Measurements from ENCODE around the gene DERL3. TPM values are rescaled to one million over a fixed set of nuclear protein-coding genes. Genes with fewer than 3 reads are reported as not detected.

The DERL3 gene
- total RNA-seq, 2 experiments from 2014 or later: 0.66 to 0.98 TPM

GRCh38 chr22:23812378-23812777 lies 26.4 kb downstream of the DERL3 start:
- Mint-ChIP-seq H3K36me3 (ENCODE audit: low read depth) (peaks cover 50% of the 10 kb centered on the region), H3K27me3 (no peaks in the 10 kb centered on the region), H3K27ac (no peak overlapping the region), H3K4me1 (ENCODE audit: low read depth) (no peaks in the 10 kb centered on the region), H3K9me3 (no peaks in the 10 kb centered on the region), H3K4me3 (no peak overlapping the region)
- ATAC-seq (ENCODE audit: poor library complexity) (no peak), DNase-seq (no peak)
- intact Hi-C loops (cut with DNase I, micrococcal nuclease): no loop called here
- no peaks in the 10 kb centered on the region for H3K9me3 ChIP-seq (ENCODE audit: control insufficient read depth in 1 of 2, insufficient read depth in 1 of 2, low read length in 2 of 2)
- no peak for TF ChIP-seq CTCF (IDR thresholded peaks at IDR 0.05)
- CTCF ChIA-PET: no interaction called here
- no peaks in the 10 kb centered on the region for H3K4me1 ChIP-seq (ENCODE audit: insufficient read depth, low read length)
- H3K27ac ChIP-seq (ENCODE audit: low read depth in 1 of 2, low read length in 2 of 2): no peak overlapping the region
- H3K27me3 ChIP-seq (ENCODE audit: control insufficient read depth in 1 of 2, insufficient read depth in 2 of 2, low read length in 2 of 2): no peaks in the 10 kb centered on the region
- no peak overlapping the region for H3K4me3 ChIP-seq (ENCODE audit: low read length)
- POLR2A ChIA-PET: interaction anchor here (0.6 kb wide), 1 partner anchor 9 kb away, joined by 3 read pairs; no protein-coding TSS in a partner anchor
- peaks cover 27% of the 10 kb centered on the region for H3K36me3 ChIP-seq (ENCODE audit: insufficient read depth, low read length)

- peaks cover 70% of the 10 kb centered on the region for H3K36me3 Mint-ChIP-seq (ENCODE audit: low read depth)
Observed at GRCh38 chr22:23806837-23807236, 32.0 kb downstream of the DERL3 start.

GRCh38 chr22:23804781-23805291 lies 34.0 kb downstream of the DERL3 start:
- no peak overlapping the region for H3K4me3 ChIP-seq (ENCODE audit: low read length)
- CTCF ChIA-PET: interaction anchor here (0.6 kb wide), 1 partner anchor 52 kb away, joined by 3 read pairs; the partner anchor contains the start of gene SLC2A11
- intact Hi-C loops (cut with DNase I, micrococcal nuclease): no loop called here

More at GRCh38 chr22:23806837-23807236, 32.0 kb downstream of the DERL3 start:
- peaks cover 55% of the 10 kb centered on the region for H3K36me3 ChIP-seq (ENCODE audit: insufficient read depth, low read length)
- no peaks in the 10 kb centered on the region for H3K27me3 Mint-ChIP-seq
- intact Hi-C loops (cut with DNase I, micrococcal nuclease): no loop called here
- H3K9me3 Mint-ChIP-seq: no peaks in the 10 kb centered on the region
- no peak for TF ChIP-seq CTCF (IDR thresholded peaks at IDR 0.05)
- H3K4me3 Mint-ChIP-seq: no peak overlapping the region
- no peak overlapping the region for H3K27ac ChIP-seq (ENCODE audit: low read depth in 1 of 2, low read length in 2 of 2)
- H3K27me3 ChIP-seq (ENCODE audit: control insufficient read depth in 1 of 2, insufficient read depth in 2 of 2, low read length in 2 of 2): no peaks in the 10 kb centered on the region
- no peaks in the 10 kb centered on the region for H3K4me1 ChIP-seq (ENCODE audit: insufficient read depth, low read length)
- ChIA-PET POLR2A (no interaction called here), CTCF (no interaction called here)
- no peak overlapping the region for H3K27ac Mint-ChIP-seq
- no peaks in the 10 kb centered on the region for H3K4me1 Mint-ChIP-seq (ENCODE audit: low read depth)
- DNase-seq: no peak
- no peaks in the 10 kb centered on the region for H3K9me3 ChIP-seq (ENCODE audit: control insufficient read depth in 1 of 2, insufficient read depth in 1 of 2, low read length in 2 of 2)
- ATAC-seq (ENCODE audit: poor library complexity): no peak
- H3K4me3 ChIP-seq (ENCODE audit: low read length): no peak overlapping the region

More at GRCh38 chr22:23804781-23805291, 34.0 kb downstream of the DERL3 start:
- no peaks in the 10 kb centered on the region for H3K27me3 ChIP-seq (ENCODE audit: control insufficient read depth in 1 of 2, insufficient read depth in 2 of 2, low read length in 2 of 2)
- Mint-ChIP-seq H3K36me3 (ENCODE audit: low read depth) (peaks cover 75% of the 10 kb centered on the region), H3K4me1 (ENCODE audit: low read depth) (no peaks in the 10 kb centered on the region), H3K9me3 (no peaks in the 10 kb centered on the region), H3K4me3 (no peak overlapping the region), H3K27ac (no peak overlapping the region), H3K27me3 (no peaks in the 10 kb centered on the region)
- no peak for TF ChIP-seq CTCF (IDR thresholded peaks at IDR 0.05)
- peaks cover 66% of the 10 kb centered on the region for H3K36me3 ChIP-seq (ENCODE audit: insufficient read depth, low read length)
- POLR2A ChIA-PET: no interaction called here
- ATAC-seq (ENCODE audit: poor library complexity) (no peak), DNase-seq (no peak)
- no peaks in the 10 kb centered on the region for H3K9me3 ChIP-seq (ENCODE audit: control insufficient read depth in 1 of 2, insufficient read depth in 1 of 2, low read length in 2 of 2)
- H3K4me1 ChIP-seq (ENCODE audit: insufficient read depth, low read length): no peaks in the 10 kb centered on the region
- no peak overlapping the region for H3K27ac ChIP-seq (ENCODE audit: low read depth in 1 of 2, low read length in 2 of 2)
